Measurements from ENCODE around the gene HIRIP3.

Gene HIRIP3

GRCh38 chr16:29996766-29997250 is 1.4 kb upstream of the HIRIP3 start:
- no peak for DNase-seq

- DNase-seq: peak; percentile 95
Observed at GRCh38 chr16:29995911-29996765, 721 bp upstream of the HIRIP3 start, which contains the start of gene INO80E. Gene INO80E, plus strand, starts transcription at chr16:29996241. Its CDS starts 70 bp downstream, at chr16:29996311.

GRCh38 chr16:29994600-29995323 is 655 bp downstream of the HIRIP3 start:
- no peak for DNase-seq

- DNase-seq: no peak
Observed at GRCh38 chr16:29993903-29994599, 1.4 kb downstream of the HIRIP3 start.

GRCh38 chr16:29993191-29993902 is 2.1 kb downstream of the HIRIP3 start:
- DNase-seq: no peak

- no peak for DNase-seq
Observed at GRCh38 chr16:29992344-29992967, 3.0 kb downstream of the HIRIP3 start.

GRCh38 chr16:29991571-29991904 is 3.9 kb downstream of the HIRIP3 start:
- DNase-seq: no peak

- DNase-seq: no peak
Observed at GRCh38 chr16:29990883-29991570, 4.4 kb downstream of the HIRIP3 start.

- DNase-seq: no peak
Observed at GRCh38 chr16:29990034-29990433, 5.4 kb downstream of the HIRIP3 start.

GRCh38 chr16:29989111-29989858 is 6.1 kb downstream of the HIRIP3 start:
- no peak for DNase-seq

GRCh38 chr16:29988346-29989075 is 6.9 kb downstream of the HIRIP3 start:
- no peak for DNase-seq

- no peak for DNase-seq
Observed at GRCh38 chr16:29987371-29988085, 7.9 kb downstream of the HIRIP3 start.

GRCh38 chr16:29986931-29987330 is 8.5 kb downstream of the HIRIP3 start:
- DNase-seq: no peak

- DNase-seq: no peak
Observed at GRCh38 chr16:29986231-29986630, 9.2 kb downstream of the HIRIP3 start.

- DNase-seq: no peak
Observed at GRCh38 chr16:29985271-29985811, 10.1 kb downstream of the HIRIP3 start.

GRCh38 chr16:29984764-29985147 is 10.7 kb downstream of the HIRIP3 start:
- DNase-seq: no peak

GRCh38 chr16:29984137-29984763 is 11.2 kb downstream of the HIRIP3 start:
- DNase-seq: no peak

GRCh38 chr16:29983420-29984136 is 11.8 kb downstream of the HIRIP3 start:
- DNase-seq: no peak

Data from COR-L47 (cell line).